Fibroblast of skin of back (primary cell): ENCODE results near the gene PPP1R9A.

Experiments used
- DNase-seq: peaks from one replicate; pipeline ENCODE4 v3.0.0-alpha.2; 2013

The PPP1R9A gene

GRCh38 chr7:95323410-95324129 is 416.2 kb downstream of the PPP1R9A start:
- no peak for DNase-seq

- no peak for DNase-seq
These were observed 417.0 kb downstream of the PPP1R9A start, which contains the start of gene PON1 for GRCh38 chr7:95324431-95324830. Gene PON1, minus strand, starts transcription at chr7:95324532. Its CDS starts 57 bp downstream, at chr7:95324475.

GRCh38 chr7:95327356-95327755 is 420.0 kb downstream of the PPP1R9A start:
- DNase-seq = no peak

GRCh38 chr7:95330204-95330960 is 423.0 kb downstream of the PPP1R9A start:
- DNase-seq = peak; percentile 27

- DNase-seq = no peak
These were observed 423.6 kb downstream of the PPP1R9A start for GRCh38 chr7:95330961-95331337.

GRCh38 chr7:95334447-95334846 is 427.1 kb downstream of the PPP1R9A start:
- DNase-seq = no peak

GRCh38 chr7:95335093-95335492 is 427.7 kb downstream of the PPP1R9A start:
- DNase-seq = peak; percentile 69

GRCh38 chr7:95338832-95339231 is 431.4 kb downstream of the PPP1R9A start:
- DNase-seq = no peak

GRCh38 chr7:95340491-95340890 is 433.1 kb downstream of the PPP1R9A start:
- DNase-seq = no peak

GRCh38 chr7:95342029-95342428 is 434.6 kb downstream of the PPP1R9A start:
- no peak for DNase-seq

- no peak for DNase-seq
These were observed 435.4 kb downstream of the PPP1R9A start for GRCh38 chr7:95342642-95343307.
